Dedifferentiated amniotic fluid mesenchymal stem cell (primary cell): ENCODE data around the gene LEPROT.
"Not testable (repeated sequence)": the region's sequence is repeated elsewhere in the genome, so short reads cannot be mapped to it uniquely, and the experiment has no call there.

Experiments
- DNase-seq: peaks from one replicate; pipeline ENCODE4 v3.0.0-alpha.2; 2016; ENCODE audit errors: extremely low spot score

LEPROT gene, protein sequence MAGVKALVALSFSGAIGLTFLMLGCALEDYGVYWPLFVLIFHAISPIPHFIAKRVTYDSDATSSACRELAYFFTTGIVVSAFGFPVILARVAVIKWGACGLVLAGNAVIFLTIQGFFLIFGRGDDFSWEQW

DNA sequence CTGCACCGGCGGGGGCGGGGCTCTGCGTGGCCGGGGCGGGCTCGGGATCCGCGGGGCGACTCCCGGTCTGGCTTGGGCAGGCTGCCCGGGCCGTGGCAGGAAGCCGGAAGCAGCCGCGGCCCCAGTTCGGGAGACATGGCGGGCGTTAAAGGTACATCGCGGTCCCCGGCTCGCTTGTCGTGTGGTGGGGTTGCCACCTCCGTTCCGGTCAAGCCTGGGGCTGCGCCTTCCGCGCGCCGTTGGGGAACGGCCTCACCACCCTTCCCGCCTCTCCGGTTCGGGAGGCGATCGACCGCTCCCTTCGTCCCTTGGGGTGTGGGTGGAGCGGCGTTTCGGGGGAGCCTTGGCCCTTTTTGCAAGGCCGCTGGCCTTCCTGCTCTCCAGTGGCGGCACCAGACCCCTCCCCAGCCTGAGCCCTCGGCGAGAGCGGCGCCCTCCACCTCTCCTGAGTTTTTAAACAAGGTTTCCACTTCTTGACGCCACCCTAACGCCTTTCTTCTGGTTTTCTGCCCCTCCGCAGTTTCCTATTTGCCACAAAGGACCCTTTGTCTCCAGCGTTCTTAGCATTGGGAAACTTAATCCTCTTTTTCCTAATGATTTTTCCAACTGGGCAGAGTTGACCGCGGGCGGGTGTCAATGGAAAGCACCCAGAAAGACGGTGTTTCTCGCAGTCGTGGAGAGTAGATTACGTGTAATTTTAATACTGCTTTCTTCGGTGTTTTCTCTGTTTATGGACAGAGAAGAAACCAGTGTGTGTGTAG is at the start of gene LEPROT, which contains the start of gene LEPR:
Gene LEPROT, plus strand, starts transcription at position 79 of the 761 bp plus-strand sequence. Its CDS starts 57 bp downstream, at position 136.
Gene LEPR, plus strand, starts transcription at position 79 of the 761 bp plus-strand sequence. CDS start 144,898 bp downstream, outside the sequence.
- DNase-seq = no peak

DNA sequence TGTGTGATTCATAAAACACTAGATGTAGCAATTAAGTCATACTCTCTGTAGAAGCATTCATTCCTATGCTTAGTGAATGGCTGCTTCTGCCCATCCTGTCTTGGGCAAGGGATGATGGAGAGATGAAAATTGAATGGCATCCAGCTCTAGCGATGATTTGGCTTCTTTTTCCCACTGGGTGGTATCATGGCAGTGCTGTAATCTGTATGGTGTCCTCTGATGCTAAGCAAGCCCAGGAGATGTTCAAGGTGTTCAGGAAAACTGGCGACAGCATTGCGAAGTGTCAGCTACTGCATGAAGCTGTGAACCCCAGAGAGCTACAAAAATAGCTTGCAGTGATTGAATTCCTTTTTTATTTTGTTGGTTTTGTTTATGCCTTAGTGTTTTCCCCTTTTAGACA is 48.9 kb upstream of the LEPROT start:
- no peak for DNase-seq

DNA sequence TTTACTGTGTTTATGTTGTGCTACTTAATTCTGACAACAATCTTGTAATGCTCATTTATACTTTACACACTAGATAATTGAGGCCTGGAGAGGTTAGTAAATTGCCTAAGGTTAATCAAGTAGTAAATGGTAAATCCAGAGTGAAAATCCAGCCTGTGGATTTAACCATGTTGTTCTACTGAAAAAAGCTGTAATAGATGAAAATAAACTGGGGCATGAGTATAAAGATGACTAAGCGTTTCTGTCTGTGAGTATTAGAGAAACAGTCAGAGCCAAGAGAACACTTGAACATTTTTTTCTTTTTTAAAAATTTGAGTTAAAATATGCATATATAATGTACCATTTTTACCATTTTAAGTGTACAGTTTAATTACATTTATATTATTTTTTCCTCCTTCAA is 47.9 kb upstream of the LEPROT start:
- peak; percentile 28 for DNase-seq

DNA sequence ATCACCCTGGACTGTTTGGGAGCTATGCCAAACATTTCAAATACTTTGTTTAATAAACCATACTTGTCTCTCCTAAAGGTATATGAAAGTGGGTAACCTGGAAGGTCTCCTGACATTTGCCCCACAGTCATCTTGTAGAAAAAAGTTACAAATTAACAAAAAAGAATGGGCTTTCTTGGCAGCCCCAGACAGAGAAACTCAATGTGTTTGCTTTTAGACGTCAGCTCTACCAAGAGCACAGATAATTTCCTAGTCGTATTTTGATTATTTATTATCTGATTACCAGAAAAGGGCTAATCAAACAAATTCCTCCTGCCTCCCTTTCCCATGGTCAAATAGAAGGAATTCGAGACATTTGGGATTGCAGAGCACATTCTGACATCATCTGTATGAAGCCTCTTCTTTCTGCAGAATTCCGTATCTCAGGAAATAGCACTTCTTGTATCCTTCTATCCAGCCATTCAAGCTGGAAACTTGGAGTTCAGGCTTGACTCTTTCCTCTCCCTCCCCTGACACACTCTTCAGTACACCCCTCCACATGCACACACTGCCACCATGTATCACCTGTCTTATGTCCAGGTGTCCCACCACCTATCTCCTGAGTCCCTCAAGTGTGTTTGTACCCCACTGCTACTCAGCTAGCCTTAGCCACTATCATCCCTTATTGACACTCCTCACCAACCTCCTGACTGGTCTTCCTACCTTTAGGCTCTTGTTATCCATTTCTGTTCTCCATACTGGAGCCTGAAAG is 42.8 kb upstream of the LEPROT start:
- DNase-seq = no peak

DNA sequence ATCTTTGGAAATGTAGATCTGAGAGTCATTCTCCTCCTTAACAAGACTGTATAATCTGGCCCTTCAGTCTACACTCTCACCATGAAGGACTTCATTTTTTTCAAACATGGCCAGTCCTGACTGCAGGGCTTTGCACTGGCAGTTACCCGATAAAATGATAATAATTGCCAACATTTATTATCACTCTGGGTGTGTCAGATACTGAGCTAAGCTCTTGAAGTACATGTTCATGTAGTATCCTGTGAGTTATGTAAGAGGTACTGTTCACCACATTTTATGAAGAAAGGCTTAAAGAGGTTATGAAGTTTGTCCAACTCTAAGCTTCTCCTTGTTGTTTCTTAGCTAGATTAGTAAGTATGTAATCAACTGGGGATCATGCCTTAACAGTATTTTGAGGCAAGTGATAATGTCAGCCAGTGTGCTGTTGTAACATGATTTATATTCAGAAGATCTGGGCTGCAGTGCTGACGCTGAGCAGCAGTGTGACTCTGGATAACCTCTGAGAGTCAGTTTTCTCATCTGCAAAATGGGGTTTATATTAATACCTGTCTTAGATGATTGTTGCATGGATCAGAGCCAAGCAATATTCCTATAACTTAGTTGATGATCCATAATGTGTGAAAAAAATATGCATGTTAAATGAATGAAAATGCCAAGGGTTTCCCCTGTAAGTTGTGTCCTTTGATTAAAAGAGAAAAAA is 42.1 kb upstream of the LEPROT start:
- no peak for DNase-seq

DNA sequence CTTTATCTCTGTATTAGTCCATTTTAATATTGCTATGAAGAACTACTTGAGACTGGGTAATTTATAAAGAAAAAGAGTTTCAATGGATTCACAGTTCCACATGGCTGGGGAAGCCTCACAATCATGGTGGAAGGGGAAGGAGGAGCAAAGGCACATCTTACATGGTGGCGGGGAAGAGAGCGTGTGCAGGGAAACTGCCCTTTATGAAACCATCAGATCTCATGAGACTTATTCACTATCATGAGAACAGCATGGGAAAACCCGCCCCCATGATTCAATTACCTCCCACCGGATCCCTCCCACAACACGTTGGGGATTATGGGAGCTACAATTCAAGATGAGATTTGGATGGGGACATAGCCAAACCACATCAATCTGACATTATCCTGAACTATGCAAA is 36.0 kb upstream of the LEPROT start:
- not testable (repeated sequence) for DNase-seq

DNA sequence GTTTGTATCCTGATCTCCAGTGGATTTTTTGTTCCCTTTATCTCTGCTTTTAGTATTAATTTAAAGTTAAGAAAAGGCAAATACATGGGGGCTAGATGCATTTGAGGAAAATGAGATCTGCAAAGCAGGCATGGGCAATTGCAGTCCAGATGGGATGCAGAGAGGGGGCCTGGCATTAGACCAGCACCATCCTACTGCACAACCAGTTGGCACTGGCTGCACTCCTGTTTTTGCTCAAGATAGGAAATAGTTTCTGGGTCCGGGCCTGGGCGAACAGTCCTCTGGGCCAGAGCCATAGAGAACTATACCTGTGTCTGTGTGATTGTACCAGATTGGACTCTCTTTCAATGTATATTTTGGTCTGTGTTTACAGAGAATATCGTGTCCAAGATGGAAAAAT is 34.0 kb upstream of the LEPROT start:
- no peak for DNase-seq

DNA sequence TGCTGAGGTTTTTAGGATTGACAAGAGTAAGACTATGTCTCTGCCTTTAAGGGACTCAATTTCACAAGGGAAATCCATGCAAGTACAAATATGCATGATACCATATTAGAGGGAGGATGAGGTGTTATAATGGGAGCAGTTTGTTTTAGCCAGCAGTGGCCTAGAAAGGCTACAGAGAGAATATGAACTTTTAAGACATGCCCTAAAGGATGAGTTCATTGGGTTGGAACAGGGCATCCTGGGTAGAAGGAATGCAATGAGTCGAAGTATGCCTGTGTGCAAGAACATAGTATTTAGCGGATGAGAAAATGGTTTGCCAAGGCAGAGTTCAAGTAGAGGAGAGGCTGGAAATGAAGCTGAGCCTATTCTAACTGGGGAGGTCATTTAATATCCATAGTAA is 32.6 kb upstream of the LEPROT start:
- no peak for DNase-seq

DNA sequence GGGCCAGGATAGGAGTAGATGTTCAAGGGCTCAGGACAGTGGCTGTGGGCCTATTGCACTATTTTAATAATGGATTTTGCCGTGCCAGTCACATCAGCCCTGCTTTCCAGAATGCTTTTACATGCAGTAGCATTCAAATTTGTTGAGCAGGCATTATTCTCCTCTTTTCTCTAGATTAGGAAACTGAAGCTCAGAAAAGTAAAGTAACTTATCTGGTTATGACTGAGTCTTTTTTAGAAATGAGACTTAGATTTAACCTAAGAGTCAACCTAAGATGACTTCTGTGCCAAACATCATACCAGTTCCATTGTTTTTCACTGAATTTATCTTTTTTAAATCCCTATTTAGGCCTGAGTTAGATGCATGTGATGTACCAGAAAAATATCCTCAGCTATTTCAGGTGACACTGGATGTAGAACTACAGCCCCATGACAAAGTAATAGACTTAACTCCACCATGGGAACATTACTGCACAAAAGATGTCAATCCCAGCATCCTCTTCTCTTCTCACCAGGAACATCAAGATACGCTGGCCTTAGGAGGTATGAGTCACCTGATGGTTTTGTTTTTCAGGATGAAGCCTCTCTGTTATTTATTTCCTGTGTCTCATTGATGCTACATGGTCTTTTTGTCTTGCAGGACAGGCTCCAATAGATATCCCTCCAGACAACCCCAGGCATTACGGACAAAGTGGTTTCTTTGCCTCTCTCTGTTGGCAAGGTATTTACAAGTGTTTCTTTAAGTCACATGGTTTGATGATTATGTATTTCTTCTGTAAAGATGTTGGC is 31.4 kb upstream of the LEPROT start:
- no peak for DNase-seq

DNA sequence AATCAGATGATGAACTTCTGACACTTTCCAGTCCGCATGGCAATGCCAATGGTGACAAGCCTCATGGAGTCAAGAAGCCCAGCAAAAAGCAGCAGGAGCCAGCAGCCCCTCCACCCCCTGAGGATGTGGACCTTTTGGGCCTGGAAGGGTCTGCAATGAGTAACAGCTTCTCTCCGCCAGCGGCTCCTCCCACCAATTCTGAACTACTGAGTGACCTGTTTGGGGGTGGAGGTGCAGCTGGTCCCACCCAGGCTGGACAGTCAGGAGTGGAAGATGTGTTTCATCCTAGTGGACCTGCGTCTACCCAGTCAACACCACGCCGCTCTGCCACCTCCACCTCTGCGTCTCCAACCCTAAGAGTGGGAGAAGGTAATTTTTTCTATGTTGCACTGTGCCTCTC is 28.0 kb upstream of the LEPROT start:
- DNase-seq = no peak

DNA sequence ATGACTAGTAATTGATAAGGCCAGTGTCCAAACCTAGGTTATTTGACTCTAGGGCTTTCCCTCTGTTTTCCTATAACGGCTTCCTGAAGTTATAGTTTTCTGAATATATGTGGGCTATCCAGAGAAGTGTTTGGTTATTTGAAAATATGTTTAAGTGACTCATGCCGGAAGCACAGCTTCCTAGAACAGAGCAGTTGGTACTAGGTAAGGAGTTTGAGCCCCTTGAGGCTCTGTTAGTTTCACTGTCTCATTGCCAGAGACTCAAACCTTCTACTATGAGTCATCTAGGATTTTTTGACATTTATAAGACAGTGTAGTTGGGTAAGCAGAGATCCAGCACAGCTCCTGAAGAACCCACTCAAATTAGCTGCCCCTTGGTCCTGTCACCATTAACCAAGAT is 27.1 kb upstream of the LEPROT start:
- DNase-seq = no peak

DNA sequence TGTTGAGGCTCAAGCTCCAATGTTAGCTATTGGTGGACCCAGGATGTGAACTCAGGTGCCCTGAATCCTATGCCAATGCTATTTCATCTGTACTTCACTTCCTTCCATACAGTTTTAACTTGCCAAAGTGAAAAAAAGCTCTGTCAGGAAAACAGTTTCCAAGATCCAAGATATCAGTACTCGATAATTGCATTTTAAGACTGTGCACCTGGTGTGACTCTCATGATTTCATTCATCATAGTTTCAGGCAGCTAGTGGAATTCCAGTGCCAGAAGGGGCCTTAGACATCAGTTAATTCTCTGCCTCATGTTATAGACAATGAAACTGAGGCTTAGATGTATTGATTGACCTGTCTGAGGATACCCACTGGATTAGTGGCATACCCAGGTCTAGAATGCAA is 26.5 kb upstream of the LEPROT start:
- no peak for DNase-seq

DNA sequence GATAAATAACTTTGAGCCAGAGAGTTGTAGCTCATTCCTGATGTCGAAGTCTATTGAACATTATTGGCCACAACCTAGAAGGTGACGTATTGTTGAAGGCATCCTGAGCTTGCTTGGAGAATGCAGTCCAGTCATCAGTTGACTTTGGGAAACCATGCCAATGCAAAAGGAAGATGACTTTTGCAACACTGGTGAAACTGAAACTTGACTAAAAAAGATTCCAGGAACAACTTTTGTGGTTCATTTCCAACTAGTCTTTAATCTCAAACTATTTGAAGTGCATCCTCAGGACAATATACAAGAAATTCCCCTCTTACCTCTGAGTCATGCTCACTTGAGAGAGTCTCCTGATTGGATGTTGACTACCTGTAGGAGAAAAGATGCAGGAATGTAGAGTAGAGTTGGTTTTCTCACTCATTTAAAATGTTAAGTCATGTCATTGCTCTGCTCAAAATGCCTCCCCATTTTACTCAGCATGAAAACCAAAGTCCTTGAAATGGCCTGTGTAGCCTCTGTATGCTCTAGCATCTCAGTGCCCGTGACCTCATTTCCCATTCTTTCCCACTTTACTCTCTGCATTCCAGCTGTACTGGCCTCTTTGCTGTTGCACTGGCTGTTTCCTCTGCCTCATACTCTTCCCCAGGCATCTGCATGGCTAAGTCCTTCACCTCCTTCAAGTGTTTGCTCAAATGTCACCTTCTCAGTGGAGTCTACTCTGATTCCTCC is 24.4 kb upstream of the LEPROT start:
- no peak for DNase-seq

DNA sequence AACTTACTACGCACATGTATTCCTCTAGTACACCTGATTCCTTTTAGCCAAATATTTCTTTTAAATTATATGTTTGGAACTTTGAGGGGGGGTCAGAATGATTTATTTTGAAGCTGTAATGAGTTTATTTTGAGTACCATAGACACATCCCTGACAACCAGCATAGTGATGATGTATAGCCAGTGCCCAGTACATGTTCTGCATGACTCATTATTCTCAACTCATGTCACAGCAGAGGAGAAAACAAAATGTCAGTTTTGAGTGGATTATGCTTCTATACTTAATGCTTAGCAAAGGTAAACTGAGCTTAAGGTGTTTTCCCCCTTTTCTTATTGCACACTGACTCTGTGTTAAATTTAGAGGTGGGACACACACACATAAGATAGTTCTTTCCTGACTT is 22.4 kb upstream of the LEPROT start:
- DNase-seq = no peak

DNA sequence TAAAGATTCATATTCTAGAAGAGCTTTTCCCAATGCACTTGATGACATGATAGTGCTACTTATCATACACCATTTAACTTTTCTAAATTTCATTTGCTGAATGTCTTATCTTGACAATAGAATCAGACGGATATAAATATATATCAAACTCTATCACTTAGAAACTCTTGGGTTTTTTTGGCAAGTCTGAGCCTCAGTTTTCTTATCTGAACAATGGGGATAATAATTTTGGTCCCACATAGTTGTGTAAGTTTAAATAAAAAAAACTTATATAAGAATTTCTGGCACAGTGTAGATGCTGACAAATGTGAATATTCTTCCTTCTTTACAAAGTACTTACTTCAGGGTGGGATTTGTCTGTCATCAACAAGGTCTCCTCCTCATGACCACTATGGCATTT is 21.5 kb upstream of the LEPROT start:
- no peak for DNase-seq

DNA sequence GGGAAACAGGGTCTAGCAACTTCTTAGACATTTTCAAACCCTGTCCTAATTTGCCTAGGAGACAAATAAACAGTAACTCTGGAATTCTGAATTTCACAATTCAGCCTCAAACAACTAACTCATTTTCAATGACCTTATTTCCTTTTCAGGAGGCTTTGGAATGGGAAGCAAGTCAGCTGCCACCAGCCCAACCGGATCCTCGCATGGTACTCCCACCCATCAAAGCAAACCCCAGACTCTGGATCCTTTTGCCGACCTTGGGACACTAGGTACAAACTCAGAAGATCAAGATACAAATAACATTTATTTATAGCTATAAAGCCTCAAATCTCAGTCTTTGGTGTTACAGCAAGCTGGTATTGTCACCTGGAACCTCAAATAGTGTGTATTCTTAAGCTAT is 18.9 kb upstream of the LEPROT start:
- no peak for DNase-seq

DNA sequence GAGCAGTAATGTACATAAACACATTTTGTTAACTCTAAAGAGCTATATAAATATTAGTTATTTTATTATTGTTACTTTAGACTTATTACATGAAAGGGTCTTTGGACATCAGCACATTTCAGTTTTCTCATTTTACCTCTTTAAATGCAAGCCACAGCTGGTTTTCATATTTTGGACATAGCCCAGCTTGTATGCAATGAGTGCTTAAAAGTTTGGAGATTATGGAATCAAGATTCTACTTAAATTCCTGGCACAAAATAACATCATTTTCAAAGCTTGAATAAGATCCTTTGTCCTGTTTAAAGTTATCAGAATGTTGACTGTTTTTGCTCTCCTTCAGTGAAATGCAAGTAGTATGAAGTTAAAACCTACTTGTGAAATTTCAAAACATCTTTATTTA is 15.5 kb upstream of the LEPROT start:
- no peak for DNase-seq

DNA sequence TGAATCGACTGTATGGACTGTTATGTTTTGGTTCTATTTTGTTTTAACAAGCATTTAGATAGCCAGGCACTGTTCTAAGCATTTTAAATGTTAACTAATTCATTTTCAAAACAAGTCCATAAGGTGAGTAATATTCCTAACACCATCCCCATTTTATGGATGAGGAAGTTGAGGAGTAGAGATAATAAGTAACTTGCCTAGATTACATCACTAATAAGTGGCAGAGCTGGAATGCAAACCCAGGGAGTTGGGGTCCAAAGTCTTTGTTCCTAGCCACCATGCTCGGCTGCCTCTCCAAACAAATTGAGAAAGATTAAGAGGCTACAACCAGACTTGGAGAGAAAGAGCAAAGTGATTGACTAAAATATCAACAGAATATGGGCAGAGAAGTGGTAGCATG is 12.6 kb upstream of the LEPROT start:
- no peak for DNase-seq

DNA sequence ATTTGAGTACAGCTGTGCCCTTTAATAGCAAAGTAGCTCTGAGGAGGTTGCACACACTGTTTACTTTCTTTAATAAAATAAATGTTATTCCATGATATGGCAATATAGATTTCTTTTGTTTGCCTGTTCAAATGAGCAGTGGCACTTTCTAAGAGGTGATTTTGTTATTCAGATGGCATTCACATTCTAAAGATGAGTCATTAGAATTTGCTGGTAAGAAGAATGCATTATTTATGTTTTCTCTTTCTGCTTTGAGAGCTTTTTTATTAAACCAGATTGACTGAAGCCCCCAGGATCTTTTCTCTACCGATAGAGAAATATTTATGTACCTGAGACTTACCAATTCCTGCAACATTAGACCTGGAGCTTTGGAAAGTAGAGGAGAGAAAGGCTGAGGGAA is 11.2 kb upstream of the LEPROT start:
- no peak for DNase-seq

DNA sequence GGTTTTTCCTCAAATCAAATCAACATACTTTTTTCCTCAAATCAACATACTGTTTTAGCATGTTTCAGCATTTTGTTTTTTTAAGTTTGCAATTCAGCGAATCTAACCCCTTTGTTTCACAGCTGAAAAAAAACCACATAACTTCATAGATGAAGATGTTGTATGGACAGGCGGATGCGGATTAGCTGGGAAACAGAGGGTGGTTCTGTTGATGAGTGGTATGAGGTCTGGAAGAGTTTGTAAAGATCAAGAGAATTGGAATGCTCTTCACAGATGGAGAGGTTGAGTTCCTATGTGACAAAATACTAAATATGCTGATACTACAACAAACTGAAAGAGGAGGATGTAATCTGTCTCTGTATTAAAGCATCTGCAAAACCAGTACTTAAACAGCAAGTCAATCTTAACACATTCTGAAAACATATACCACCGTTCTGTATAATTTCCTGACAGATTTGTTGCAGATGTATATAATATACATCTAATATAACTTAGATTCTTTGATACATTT is 10.6 kb upstream of the LEPROT start:
- DNase-seq = no peak
